Gastroesophageal sphincter (tissue), 4 donors: ENCODE results near the gene ZNRD2. TPM values are rescaled to one million over a fixed set of nuclear protein-coding genes. Genes with fewer than 3 reads are reported as not detected.
A peak's percentile ranks its signal among the peaks of the same experiment; 100 is the strongest.

Source experiments
- ATAC-seq: fragments of 150-250 bp; one replicate; pipeline ENCODE4 v1.9.1; 2016; ENCODE audit warnings: mild to moderate bottlenecking, moderate library complexity
- H3K27ac ChIP-seq, 4 donors: fragments of 200-600 bp; sonication (generic) in 3 of 4; 1 replicate in 3 of 4; 2 replicates in 1 of 4; pipeline ENCODE4 v1.5.1; 2016 to 2019
- H3K27me3 ChIP-seq: fragments of 200-600 bp; sonication (generic); one replicate; pipeline ENCODE4 v1.5.1; 2019
- H3K36me3 ChIP-seq, 2 donors: fragments of 200-600 bp; sonication (generic); one replicate each; pipeline ENCODE4 v1.5.1; 2019; ENCODE audit warnings: control low read depth in 1 of 2
- H3K4me1 ChIP-seq, 3 donors: fragments of 200-600 bp; sonication (generic); 1 replicate in 2 of 3; 2 replicates in 1 of 3; pipeline ENCODE4 v1.5.1; 2016 to 2019; ENCODE audit warnings: control low read depth in 2 of 3
- H3K4me3 ChIP-seq, 2 donors: fragments of 200-600 bp; sonication (generic); one replicate each; pipeline ENCODE4 v1.5.1; 2019; ENCODE audit warnings: mild to moderate bottlenecking in 1 of 2, moderate library complexity in 1 of 2
- H3K9me3 ChIP-seq, 3 donors: fragments of 200-600 bp; sonication (generic); one replicate each; pipeline ENCODE4 v1.5.1; 2017 to 2019; ENCODE audit warnings: control low read depth in 2 of 3
- EP300 ChIP-seq: sonication (generic); formaldehyde crosslinking; IDR thresholded peaks from one replicate; pipeline ENCODE4 v1.6.1; 2017; ENCODE audit warnings: antibody characterized with exemption, mild to moderate bottlenecking
- POLR2A ChIP-seq, 2 donors: fragments of 450-650 bp; IDR thresholded peaks; one replicate each; pipeline ENCODE4 v1.6.1; 2017; ENCODE audit warnings: antibody characterized with exemption in 2 of 2, mild to moderate bottlenecking in 2 of 2, moderate library complexity in 1 of 2
- POLR2AphosphoS5 ChIP-seq: sonication (generic); formaldehyde crosslinking; IDR thresholded peaks from one replicate; pipeline ENCODE4 v1.6.1; 2017; ENCODE audit warnings: antibody characterized with exemption
- WGBS, 2 donors: methylation state at CpG; one replicate each; pipeline ENCODE4 v1.1.5; 2018; ENCODE audit warnings: low coverage in 1 of 2; 5-methylcytosine and 5-hydroxymethylcytosine counted together
- total RNA-seq, 4 donors: library from RNA; depleted of rRNA; stranded (reverse); fragments of >200 nt; gene quantifications; one replicate each; pipeline ENCODE4 v1.1.0, GENCODE V29; 2016
- TF ChIP-seq, protein P1 (sequence below), 4 experiments: fragments of 200-600 bp in 2 of 4; fragments of 450-650 bp in 2 of 4; sonication (generic) in 1 of 4; IDR thresholded peaks; one replicate each; pipeline ENCODE4 v1.5.1; 2017 to 2019; ENCODE audit warnings: antibody characterized with exemption in 4 of 4, mild to moderate bottlenecking in 2 of 4, moderate library complexity in 2 of 4

The ZNRD2 gene
- total RNA-seq, 4 donors from 2014 or later, result 38.4 to 73.5 (median 43.5) TPM

DNA sequence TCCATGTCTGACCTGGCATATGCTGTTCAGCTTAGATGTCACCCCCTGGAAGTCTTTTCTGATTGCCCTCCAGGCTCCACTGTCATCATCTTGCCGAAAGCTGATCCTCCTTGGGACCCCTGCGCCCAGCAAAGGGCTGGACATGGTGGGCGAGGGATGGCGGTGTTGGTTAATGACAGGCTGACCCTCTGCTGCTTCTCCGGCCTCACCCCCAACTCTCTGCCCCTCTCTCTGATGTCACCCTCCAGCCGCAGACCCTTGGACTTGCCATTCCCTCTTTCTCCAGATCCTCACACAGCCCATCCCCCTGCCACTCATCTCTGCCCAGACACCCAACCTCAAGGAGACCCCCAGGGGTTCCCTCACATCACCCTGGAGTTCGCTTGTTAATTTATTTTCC lies 7.9 kb downstream of the ZNRD2 start:
- Histone ChIP-seq H3K4me3 (peak overlapping the region; percentile 78 to 96), H3K36me3 (peaks cover 0 to 52% of the 10 kb centered on the region in 2 donors), H3K4me1 (peaks cover 0 to 89% (median 36%) of the 10 kb centered on the region in 3 donors), H3K27ac (peak overlapping the region; percentile 96 to 99 (median 98)), H3K27me3 (no peaks in the 10 kb centered on the region), H3K9me3 (no peaks in the 10 kb centered on the region)
- WGBS, 2 donors, result 47 to 71% methylated on average over 3 to 5 of the region's 7 CpGs
- no peak for ATAC-seq
- TF ChIP-seq POLR2A (IDR thresholded peaks at IDR 0.05) (no peak), POLR2AphosphoS5 (no peak), EP300 (no peak)
- TF ChIP-seq, protein P1, sequence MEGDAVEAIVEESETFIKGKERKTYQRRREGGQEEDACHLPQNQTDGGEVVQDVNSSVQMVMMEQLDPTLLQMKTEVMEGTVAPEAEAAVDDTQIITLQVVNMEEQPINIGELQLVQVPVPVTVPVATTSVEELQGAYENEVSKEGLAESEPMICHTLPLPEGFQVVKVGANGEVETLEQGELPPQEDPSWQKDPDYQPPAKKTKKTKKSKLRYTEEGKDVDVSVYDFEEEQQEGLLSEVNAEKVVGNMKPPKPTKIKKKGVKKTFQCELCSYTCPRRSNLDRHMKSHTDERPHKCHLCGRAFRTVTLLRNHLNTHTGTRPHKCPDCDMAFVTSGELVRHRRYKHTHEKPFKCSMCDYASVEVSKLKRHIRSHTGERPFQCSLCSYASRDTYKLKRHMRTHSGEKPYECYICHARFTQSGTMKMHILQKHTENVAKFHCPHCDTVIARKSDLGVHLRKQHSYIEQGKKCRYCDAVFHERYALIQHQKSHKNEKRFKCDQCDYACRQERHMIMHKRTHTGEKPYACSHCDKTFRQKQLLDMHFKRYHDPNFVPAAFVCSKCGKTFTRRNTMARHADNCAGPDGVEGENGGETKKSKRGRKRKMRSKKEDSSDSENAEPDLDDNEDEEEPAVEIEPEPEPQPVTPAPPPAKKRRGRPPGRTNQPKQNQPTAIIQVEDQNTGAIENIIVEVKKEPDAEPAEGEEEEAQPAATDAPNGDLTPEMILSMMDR (IDR thresholded peaks at IDR 0.05), result no peak

DNA sequence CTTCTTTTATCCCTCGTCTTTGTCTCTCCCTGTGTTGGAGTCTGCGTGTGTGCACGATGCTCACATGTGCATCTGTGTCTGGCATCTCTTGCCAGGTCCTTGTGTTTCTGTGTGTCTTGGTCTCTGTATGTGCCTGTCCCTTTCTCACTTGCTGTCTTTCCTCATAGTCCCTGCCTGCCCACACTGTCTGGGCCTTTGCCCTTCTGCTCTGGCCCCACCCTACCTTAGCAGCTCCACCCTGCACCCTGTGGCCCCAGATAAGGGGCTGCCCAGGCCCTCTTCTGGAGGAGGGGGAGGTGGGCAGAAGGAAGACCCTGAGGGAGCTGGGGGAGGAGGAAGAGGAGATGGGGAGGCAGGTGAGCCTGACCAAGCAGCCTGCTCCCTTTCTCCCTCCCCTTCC lies 8.4 kb downstream of the ZNRD2 start:
- no peak for ATAC-seq
- no peak overlapping the region for H3K4me3 ChIP-seq
- no peaks in the 10 kb centered on the region for H3K9me3 ChIP-seq
- H3K4me1 ChIP-seq, result peaks cover 0 to 89% (median 31%) of the 10 kb centered on the region in 3 donors
- WGBS, 2 donors, result 12 to 44% methylated on average over 3 of the region's 3 CpGs
- H3K36me3 ChIP-seq, result peaks cover 0 to 57% of the 10 kb centered on the region in 2 donors
- no peaks in the 10 kb centered on the region for H3K27me3 ChIP-seq
- H3K27ac ChIP-seq, result peak overlapping the region in 3 of 4 donors; percentile 98 to 99 (median 98)
- TF ChIP-seq EP300, result no peak
- TF ChIP-seq POLR2A (IDR thresholded peaks at IDR 0.05), result no peak
- TF ChIP-seq POLR2AphosphoS5, result no peak
- TF ChIP-seq, protein P1 (IDR thresholded peaks at IDR 0.05), result no peak

DNA sequence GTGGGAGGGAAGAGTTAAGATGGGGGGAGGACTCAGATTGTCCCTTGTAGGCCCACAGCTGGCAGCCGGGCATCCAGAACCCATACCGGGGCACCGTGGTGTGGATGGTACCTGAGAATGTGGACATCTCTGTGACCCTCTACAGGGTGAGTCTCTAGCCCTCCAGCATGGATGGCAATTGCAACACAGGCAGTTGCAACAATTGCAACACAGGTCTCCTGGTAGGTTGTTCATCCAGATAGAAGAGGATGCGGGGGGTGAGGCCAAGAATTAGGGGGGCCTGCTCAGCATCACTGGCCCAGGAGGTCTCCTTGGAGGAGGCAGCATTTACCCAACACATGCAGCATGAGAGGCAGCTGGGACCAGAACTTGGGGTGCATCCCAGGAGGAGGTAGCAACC lies 9.0 kb downstream of the ZNRD2 start:
- Histone ChIP-seq H3K27me3 (no peaks in the 10 kb centered on the region), H3K36me3 (peaks cover 0 to 63% of the 10 kb centered on the region in 2 donors), H3K27ac (peak overlapping the region in 3 of 4 donors; percentile 98 to 99 (median 98)), H3K4me1 (peaks cover 0 to 89% (median 28%) of the 10 kb centered on the region in 3 donors), H3K9me3 (no peaks in the 10 kb centered on the region), H3K4me3 (no peak overlapping the region)
- WGBS, 2 donors, result 79 to 93% methylated on average over 3 of the region's 4 CpGs
- no peak for ATAC-seq
- no peak for TF ChIP-seq POLR2AphosphoS5
- TF ChIP-seq, protein P1 (IDR thresholded peaks at IDR 0.05), result no peak
- no peak for TF ChIP-seq POLR2A (IDR thresholded peaks at IDR 0.05)
- TF ChIP-seq EP300, result no peak

DNA sequence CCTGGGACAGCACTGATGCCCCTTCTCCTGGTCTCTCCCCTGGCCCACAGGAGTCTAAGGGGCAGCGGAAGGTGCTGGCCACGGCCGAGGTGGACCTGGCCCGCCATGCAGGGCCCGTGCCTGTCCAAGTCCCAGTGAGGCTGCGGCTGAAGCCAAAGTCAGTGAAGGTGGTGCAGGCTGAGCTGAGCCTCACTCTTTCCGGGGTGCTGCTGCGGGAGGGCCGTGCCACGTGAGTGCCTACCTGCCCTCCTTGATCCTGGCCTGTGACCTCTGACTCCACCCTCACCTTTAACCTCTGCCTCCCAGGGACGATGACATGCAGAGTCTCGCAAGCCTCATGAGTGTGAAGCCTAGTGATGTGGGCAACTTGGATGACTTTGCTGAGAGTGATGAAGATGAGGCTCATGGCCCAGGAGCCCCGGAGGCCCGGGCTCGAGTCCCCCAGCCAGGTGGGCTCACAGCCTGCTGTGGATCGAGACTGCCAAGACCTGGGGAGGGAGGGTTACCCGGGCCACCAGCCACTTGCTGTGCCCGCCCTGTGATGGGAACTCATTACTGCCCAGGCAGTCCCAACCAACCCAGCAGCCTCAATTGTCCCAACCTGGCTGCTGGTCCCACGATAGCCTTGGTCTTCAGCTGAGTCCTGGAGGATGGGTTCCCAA lies 9.9 kb downstream of the ZNRD2 start:
- no peaks in the 10 kb centered on the region for H3K9me3 ChIP-seq
- WGBS, 2 donors, result 100% methylated on average over 1 of the region's 19 CpGs; no CpG with 5 or more reads in 1 of the 2 donors
- H3K4me1 ChIP-seq, result peaks cover 0 to 89% (median 23%) of the 10 kb centered on the region in 3 donors
- TF ChIP-seq, protein P1 (IDR thresholded peaks at IDR 0.05), result no peak
- no peak for TF ChIP-seq EP300
- TF ChIP-seq POLR2AphosphoS5, result no peak
- no peak for TF ChIP-seq POLR2A (IDR thresholded peaks at IDR 0.05)
- peak overlapping the region in 3 of 4 donors; percentile 52 to 98 (median 80) for H3K27ac ChIP-seq
- H3K27me3 ChIP-seq, result no peaks in the 10 kb centered on the region
- H3K36me3 ChIP-seq, result peaks cover 0 to 71% of the 10 kb centered on the region in 2 donors
- no peak overlapping the region for H3K4me3 ChIP-seq
- no peak for ATAC-seq

DNA sequence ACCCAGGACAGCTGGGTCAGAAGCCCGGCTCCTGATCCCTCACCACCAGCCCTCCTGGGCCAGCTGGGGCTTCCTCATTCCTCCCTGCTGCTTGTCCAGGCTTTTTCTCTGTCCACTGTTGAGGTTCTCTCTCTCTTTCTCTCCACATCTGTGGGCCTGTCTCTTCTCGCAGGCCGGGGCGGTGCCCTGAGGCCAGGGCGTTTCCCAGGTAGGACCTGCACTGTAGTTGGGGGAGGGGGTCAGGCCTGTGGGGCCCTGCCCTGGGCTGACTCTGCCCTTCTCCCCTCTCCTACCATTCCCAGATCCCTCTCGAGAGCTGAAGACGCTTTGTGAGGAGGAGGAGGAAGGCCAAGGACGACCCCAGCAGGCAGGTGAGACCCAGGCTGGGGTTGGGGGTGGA lies 10.5 kb downstream of the ZNRD2 start:
- no peak for ATAC-seq
- H3K4me1 ChIP-seq, result peaks cover 0 to 90% (median 25%) of the 10 kb centered on the region in 3 donors
- peak overlapping the region in 3 of 4 donors; percentile 52 to 86 (median 80) for H3K27ac ChIP-seq

More for the DNA sequence above, 10.5 kb downstream of the ZNRD2 start:
- TF ChIP-seq POLR2A (IDR thresholded peaks at IDR 0.05) (no peak), POLR2AphosphoS5 (no peak), EP300 (no peak)
- TF ChIP-seq, protein P1 (IDR thresholded peaks at IDR 0.05), result no peak
- 80% methylated on average over 1 of the region's 8 CpGs; no CpG with 5 or more reads in 1 of the 2 donors for WGBS, 2 donors
- H3K9me3 ChIP-seq, result no peaks in the 10 kb centered on the region
- no peaks in the 10 kb centered on the region for H3K27me3 ChIP-seq
- H3K36me3 ChIP-seq, result peaks cover 0 to 77% of the 10 kb centered on the region in 2 donors
- H3K4me3 ChIP-seq, result no peak overlapping the region
